Stimulated activated CD4-positive, alpha-beta T cell treated with anti-CD3 and anti-CD28 coated beads, Interleukin-2, amount 100 ng/mL, for 4 hours (primary cell): ENCODE data around the gene CARD9.
"Not testable (repeated sequence)": the region's sequence is repeated elsewhere in the genome, so short reads cannot be mapped to it uniquely, and the experiment has no call there.

Source experiments
- DNase-seq: peaks from one replicate; pipeline ENCODE4 v3.0.0-alpha.2; 2020; ENCODE audit warnings: low read depth

CARD9 gene, protein sequence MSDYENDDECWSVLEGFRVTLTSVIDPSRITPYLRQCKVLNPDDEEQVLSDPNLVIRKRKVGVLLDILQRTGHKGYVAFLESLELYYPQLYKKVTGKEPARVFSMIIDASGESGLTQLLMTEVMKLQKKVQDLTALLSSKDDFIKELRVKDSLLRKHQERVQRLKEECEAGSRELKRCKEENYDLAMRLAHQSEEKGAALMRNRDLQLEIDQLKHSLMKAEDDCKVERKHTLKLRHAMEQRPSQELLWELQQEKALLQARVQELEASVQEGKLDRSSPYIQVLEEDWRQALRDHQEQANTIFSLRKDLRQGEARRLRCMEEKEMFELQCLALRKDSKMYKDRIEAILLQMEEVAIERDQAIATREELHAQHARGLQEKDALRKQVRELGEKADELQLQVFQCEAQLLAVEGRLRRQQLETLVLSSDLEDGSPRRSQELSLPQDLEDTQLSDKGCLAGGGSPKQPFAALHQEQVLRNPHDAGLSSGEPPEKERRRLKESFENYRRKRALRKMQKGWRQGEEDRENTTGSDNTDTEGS

DNA sequence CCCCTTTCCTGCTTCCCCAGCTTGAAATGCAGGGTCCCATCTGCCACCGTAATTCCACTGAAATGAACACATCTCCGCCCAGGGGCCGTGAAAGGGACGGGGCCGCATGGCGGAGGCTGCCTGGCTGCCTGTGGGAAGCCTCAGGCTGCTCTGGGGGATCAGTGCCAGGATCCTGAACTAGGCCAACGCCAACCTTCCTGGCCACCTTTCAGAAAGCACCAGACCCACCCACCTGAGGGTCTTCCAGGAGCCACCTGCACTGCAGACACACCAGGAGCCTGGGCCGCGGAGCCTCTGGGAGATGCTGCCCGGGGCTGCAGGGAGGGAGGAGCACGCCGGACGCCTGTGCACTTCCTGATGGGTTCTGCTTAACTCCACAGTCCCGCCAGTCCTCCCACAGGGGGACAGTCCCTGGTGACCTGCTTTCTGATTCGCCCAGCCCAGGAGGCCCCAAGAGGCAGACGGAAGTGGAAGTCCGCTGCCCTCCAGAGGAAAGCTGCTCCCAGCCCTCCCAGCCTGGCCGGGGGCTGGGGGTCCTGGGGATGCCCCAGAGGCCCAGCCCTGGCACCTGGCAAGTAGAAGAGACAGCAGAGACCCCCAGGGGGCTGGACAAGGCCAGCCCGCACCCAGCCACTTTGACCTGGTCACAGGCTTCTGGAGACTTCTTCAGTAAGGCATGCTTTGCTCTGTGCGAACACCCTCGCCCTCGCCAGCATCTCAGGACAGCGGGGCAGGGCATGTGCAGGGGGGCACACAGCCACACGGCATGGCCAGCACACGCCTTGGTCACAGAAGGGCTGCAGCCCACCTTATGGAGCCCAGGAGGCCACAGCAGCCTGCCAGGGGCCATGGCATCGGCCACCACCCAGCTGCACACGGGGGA lies at the start of gene CARD9:
Gene CARD9, minus strand, starts transcription at position 370 of the 883 bp plus-strand sequence. CDS start 1,591 bp downstream, outside the sequence.
- no peak for DNase-seq

DNA sequence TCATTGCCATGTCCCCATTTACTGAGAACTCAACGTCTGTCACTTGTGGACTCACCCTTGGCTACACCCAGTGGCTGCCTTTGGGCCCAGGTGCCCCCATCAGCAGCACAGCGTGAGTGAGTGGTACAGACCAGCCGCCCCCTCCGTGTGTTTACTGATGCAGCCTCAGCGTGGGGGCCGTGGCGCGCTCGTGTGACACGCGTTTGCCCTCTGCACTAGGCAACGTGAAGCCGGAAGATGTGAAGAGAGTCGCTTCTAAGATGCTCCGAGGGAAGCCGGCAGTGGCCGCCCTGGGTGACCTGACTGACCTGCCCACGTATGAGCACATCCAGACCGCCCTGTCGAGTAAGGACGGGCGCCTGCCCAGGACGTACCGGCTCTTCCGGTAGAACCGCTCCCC lies 49.4 kb upstream of the CARD9 start:
- no peak for DNase-seq

DNA sequence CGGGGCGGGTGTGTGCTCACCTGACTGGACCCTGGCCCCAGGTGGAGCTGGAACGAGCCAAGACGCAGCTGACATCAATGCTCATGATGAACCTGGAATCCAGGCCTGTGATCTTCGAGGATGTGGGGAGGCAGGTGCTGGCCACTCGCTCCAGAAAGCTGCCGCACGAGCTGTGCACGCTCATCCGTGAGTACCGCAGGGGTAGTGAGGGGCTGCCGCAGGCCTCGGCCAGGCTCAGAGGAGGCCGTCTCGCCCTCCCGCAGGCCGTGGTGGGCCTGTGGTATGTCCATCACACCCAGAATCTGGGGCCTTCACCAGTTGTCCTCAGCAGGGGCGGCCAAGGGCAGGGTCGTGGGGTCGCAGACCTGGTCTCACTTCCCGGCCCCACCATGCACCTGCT lies 48.3 kb upstream of the CARD9 start:
- DNase-seq, result no peak

DNA sequence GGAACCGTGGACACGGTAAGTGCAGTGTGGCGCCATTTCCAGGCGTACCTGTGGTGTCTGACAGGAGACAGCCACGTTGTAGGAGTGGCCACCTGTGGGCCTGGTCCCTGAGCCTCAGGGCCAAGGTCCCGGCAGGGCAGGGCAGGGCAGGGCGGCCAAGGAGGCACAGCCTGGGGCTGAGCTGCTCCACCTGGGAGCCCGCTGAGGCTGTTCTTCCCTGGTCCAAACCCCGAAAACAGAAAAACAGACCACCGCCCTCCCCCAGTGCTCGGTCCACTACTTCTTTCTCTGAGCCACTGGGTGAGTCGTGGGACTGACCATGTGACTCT lies 45.6 kb upstream of the CARD9 start:
- DNase-seq, result no peak

DNA sequence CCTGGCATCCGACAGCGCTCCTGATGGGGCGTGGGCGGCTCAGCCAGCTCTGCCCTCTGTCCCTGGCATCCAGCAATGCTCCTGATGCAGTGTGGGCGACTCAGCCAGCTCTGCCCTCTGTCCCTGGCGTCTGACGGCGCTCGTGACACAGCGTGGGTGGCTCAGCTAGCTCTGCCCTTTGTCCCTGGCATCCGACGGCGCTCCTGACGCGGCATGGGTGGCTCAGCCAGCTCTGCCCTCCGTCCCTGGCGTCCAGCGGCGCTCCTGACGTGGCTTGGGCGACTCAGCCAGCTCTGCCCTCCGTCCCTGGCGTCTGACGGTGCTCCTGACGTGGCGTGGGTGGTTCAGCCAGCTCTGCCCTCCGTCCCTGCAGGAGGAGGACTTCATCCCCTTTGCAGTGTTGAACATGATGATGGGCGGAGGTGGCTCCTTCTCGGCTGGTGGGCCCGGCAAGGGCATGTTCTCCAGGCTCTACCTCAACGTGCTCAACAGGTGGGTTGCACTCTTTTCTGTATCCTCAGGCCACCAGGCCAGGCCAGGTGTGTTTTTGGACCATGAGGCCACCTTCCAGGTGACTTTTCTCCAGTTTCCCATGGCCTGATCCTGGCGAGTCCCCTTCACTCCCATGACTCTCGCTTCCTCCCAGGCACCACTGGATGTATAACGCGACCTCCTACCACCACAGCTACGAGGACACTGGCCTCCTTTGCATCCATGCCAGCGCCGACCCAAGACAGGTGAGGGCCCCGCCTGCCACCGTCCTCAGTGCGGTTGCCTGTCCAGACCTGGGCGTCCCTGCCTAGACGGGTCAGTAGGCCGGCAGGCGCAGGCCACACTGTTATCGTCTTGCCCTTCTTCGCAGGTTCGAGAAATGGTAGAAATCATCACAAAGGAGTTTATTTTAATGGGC lies 45.0 kb upstream of the CARD9 start:
- no peak for DNase-seq

DNA sequence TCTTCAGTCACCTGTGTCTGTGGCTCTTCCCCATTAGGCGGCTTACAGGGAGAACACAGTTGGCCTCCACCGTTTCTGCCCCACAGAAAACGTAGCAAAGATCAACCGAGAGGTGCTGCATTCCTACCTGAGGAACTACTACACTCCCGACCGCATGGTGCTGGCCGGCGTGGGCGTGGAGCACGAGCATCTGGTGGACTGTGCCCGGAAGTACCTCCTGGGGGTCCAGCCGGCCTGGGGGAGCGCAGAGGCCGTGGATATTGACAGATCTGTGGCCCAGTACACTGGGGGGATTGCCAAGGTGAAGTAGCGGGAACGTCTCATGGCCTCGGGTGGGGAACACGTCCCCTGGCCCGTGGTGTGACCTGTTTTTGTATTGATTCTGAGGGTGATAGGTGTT lies 43.4 kb upstream of the CARD9 start:
- DNase-seq, result no peak

DNA sequence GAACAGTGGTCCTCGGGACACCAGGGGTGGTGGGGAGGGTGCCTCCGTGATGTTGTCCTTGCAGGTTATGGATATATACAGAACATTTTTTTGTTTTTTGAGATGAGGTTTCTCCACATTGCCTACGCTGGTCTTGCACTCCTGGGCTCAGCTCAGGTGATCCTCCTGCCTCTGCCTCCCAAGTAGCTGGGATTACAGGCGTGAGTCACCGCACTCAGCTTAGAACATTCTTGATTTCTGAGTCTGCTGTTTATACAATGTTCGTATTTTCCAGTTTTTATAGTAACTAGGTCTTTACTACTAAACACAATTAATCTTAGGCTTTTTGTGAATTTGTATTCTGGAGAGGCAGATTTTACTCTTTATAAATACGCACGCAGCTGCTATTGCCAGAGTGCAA lies 43.0 kb upstream of the CARD9 start:
- DNase-seq, result no peak

DNA sequence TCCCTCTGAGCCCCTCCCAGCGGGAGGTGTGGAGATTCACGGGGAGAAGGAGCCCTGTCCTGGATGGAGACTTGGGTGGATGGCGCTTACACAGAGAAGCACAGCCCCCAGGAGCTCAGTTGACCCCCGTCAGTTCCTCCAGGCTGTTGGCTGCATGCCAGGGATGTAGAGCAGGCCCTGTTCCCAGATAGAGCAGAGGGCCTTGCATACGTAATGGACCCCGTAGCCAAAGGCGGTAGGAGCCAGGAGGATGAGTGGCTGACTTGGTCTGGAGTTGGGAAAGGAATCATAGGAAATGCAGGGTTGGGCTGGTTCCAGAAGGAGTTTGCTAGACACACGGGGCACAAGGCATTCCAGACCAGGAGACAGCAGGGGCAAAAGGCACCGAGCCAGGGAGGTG lies 39.5 kb upstream of the CARD9 start:
- no peak for DNase-seq

DNA sequence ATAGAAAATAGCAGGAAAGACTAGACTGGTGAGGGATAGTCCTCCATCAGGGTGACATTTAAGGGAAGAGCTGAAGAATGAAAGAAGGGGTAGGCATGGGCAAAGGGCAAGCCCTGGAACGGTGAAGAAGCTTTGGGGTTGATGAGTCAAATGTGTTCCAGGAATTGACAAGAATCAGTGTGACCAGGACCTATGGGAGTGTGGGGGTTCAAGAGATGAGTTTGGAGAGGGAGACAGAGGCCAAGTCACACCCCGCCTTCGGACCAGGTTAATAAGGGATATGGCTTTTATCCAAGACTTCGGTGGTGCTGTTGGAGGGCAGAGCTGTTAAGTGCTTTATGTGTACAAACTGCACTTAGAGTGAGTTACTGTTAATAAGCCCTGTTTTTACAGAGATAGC lies 37.9 kb upstream of the CARD9 start:
- no peak for DNase-seq

DNA sequence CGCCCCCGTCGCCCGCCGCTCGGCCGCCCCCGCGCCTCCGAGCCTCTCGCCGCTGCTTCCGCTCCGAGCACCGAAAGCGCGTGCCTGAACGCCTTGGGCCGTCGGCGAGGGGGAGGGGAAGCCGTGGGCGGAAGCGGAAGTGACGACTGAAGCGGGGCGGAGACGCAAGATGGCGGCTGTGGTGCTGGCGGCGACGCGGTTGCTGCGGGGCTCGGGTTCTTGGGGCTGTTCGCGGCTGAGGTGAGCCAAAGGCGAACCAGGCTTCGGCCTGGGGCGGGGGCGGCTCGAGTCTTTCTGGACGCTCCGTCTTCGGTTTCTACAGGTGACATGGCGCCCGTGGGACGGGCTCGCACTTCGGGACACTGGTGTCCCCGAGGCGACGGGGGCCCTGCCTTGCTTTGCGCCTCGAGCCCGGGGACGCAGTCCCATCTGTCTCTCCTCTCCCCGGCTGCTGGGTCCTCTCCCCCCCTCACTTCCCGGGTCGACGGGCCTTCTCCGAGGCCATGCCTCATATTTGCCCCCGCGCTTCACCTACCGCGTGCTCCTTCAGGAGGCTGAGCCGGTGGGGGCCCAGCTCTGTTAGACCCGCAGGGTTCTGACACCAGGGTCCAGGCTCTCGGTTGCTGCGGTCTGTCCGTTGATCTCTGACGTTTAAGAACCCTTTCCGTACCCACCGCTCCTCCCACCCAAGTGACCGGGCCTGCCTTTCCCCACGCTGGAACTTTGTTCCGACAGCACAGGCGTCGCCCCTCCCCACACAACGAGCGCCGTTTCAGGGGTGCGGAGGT lies 37.2 kb upstream of the CARD9 start, which contains the start of the genes ENTR1 and PMPCA:
Gene ENTR1, minus strand, starts transcription at position 115 of the 788 bp plus-strand sequence. CDS start 217 bp downstream, outside the sequence.
Gene PMPCA, plus strand, starts transcription at position 159 of the 788 bp plus-strand sequence. Its CDS starts 11 bp downstream, at position 170.
- DNase-seq, result peak; percentile 97

DNA sequence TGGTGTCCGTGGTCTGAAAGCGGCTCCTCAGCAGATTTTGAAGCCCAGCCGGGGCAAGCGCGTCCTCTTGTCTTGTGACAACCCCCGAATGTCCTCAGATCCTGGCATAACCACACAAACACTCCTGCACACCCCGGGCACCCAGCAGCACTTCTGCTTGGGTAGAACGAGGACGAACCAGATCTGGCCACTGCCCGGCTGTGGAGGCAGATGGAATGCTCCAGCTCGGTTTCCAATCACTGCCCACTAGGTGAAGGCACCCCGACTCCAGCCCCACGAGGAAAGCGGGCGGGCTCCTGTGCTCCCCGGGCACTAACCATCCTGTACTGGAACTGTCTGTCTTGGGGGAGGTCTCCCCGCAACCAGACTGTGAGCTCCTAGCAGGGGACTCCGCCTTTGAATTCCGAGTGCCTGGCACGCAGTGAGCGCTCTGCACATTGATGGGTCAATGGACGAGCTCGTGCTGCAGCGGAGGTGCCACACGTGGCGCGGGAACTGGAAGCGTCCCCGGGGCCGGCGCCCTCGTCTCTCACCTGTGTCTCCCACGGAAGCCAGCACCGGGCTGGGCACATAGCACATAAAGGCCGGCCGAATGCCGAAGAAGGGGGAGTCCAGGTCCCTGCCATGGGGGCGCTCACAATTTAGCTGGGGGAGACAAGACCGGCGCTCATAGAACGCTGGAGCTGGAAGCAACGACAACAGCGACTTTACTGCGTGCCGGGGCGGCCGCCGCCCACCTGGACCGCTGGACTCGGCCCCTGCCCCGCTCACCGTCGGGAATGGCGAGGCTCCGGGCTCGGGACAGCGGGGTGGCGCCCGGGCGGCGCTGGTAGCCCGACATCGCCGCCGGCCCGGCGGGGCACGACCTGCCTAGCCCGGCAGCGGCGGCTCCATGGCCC lies 36.3 kb upstream of the CARD9 start:
- DNase-seq, result peak; percentile 16

DNA sequence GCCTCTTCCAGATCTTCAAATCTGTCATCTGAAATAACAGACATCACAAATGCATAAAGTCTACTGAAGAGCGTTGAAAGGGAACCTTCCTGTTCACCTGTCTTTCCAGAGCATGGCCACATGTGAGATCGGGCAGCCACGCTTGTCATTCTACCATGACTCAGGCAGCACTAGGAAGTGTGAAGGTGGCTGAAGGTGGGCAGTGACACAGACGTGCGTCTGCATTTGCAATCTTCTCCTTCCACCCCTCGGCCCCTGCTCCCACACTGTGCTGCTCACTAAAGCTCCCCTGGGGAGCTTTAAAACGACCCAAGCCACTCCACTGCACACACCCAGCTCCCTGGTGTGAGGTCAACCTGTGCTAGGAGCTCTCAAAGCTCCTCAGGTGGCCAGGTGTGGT lies 34.4 kb upstream of the CARD9 start:
- no peak for DNase-seq

DNA sequence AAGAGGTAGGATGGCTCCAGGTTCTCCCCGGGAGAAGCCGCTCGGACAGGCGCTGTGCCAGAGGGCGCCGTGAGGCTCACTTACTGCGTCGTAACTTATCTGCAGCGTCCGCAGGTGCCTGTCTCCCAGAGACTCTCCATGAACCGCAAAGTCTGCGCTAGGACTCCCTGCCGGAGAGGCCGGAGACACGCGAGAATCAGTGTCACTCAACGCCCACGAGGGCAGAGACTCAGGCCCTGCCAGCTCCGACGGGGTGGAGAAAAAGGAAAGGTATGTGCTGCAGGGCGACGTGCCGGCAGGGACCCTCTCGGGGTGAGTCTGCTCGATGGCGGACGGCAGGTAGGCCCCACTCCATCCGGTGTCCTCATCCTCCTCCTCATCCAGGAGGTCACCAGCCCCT lies 33.6 kb upstream of the CARD9 start:
- not testable (repeated sequence) for DNase-seq

DNA sequence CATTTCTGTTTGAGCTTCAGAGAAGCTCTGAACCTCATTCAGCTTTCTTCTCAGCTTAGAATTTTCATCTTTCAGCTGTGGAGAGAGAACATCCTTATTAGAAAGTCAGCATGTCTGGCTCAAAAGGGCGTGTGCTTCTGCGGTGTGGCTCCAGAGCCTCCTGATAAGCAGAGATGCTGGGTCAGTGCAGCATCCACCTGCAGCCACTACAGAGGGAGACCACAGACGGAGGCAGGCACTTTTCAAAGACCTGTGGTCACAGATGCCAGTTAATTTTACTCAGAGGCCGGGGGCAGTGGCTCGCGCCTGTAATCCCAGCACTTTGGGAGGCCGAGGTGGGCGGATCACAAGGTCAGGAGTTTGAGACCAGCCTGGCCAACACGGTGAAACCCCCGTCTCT lies 32.4 kb upstream of the CARD9 start:
- DNase-seq, result not testable (repeated sequence)

DNA sequence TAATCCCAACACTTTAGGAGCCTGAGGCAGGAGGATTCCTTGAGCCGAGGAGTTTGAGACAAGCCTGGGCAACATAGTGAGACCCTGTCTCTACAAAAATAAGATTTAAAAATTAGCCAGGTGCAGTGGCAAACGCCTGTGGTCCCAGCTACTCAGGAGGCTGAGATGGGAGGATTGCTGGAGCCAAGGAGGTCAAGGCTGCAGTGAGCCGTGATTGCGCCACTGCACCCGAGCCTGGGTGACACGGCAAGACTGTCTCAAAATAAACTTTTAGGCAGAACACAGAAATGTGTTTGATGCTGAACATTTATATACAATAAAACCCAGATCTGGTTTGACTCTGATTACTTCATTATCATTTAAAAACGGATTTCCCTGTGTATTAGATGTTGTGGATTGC lies 32.0 kb upstream of the CARD9 start:
- DNase-seq, result no peak

DNA sequence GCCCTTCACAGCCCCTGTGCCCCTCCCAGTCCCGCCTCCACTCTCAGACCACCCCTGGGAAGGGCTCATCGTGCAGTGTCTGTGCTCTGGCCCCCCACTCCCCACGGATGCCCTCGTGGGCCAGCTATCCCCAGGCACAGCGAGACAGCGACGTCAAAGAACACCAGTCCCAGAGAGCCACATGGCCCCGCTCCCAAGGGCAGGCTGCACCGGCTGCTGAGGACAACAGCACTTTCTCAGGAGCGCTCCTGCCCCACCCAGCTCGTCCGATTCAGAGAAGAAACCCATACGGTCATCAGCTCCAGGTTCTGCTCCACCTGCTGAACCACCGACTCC lies 31.3 kb upstream of the CARD9 start:
- DNase-seq, result no peak

DNA sequence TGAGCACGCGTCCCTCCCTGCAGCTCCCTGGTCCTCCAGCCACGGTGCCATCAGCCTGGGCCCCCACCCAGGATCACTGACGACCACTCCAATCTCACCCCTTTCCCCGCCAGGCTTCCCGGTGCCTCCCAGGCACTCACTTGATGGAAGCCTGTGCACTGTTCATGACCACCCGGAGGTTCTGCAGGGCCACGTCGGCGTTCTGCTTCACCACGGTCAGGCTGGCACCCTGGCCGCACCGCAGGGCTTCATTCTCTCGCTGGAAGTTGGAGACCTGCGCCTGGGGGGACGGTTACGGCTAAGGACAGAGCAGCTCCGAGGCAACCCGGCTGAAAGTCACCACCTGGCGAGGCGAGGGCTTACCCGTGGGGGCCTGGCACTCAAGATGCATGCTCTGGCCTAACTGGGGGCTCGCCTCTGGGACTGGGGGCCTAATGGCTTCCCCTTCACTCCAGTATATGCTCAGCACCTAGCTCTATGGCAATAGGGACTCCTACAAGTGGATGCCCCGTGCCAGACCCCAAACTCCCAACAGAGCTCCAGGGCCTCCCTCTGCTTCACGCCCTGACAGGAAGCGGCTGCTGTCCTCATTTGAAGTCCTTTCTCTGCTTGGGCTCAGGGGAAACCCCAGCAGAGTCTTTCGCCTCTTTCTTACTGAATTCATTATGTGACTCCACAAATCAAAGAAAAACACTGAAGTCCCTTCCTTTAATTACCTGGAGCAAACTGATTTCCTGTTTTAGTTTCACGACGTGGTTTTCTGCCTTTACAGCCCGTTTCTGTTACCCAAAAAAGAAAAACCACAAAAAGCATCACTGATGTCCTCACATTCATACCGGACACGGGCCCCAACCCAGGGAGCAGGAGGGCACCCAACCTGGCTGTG lies 30.7 kb upstream of the CARD9 start:
- DNase-seq, result no peak

DNA sequence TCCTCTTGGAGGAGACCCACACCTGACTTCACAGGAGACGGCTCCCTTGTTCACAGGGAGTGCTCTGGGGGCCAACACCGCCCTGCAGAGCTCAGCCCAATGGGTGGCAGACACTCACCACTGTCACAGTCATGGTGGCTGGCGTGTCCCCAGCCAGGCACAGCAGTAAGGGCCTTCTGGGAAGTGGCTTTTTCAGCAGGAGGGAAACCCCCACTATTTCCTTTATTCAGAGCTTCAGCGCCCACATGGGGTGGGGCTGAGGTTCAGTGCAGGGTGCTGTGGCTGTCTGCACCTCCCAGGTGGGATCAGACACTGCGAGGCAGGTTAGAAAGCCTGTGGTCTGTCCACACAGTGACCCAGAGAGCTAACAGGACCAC lies 30.1 kb upstream of the CARD9 start:
- DNase-seq, result peak; percentile 77

DNA sequence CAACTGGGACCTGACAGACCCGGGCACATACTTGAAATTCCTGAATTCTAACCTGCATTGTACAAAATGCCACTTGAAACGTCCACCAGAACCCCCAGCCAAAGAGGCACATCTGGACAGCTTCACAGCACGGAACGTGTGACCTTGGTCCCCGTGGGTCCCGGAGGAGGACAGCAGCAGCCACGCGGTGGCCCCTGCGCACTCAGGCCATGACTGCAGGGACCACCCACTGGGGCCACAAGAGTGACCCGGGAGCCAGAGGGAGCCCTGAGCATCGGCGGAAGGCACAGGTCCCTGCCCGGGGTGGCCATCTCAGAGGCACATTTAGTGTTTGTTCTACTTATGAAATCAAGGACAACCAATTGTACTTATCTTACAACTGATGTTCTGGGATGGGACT lies 28.6 kb upstream of the CARD9 start:
- DNase-seq, result no peak
